NCI-H774 (cell line): ENCODE results near the gene PXDN.
A peak's percentile ranks its signal among the peaks of the same experiment; 100 is the strongest.
"Not testable (repeated sequence)": the region's sequence is repeated elsewhere in the genome, so short reads cannot be mapped to it uniquely, and the experiment has no call there.

Experiments
- DNase-seq: peaks from one replicate; lab custom pipeline; 2025; lab: John Stamatoyannopoulos, UW

The PXDN gene, protein sequence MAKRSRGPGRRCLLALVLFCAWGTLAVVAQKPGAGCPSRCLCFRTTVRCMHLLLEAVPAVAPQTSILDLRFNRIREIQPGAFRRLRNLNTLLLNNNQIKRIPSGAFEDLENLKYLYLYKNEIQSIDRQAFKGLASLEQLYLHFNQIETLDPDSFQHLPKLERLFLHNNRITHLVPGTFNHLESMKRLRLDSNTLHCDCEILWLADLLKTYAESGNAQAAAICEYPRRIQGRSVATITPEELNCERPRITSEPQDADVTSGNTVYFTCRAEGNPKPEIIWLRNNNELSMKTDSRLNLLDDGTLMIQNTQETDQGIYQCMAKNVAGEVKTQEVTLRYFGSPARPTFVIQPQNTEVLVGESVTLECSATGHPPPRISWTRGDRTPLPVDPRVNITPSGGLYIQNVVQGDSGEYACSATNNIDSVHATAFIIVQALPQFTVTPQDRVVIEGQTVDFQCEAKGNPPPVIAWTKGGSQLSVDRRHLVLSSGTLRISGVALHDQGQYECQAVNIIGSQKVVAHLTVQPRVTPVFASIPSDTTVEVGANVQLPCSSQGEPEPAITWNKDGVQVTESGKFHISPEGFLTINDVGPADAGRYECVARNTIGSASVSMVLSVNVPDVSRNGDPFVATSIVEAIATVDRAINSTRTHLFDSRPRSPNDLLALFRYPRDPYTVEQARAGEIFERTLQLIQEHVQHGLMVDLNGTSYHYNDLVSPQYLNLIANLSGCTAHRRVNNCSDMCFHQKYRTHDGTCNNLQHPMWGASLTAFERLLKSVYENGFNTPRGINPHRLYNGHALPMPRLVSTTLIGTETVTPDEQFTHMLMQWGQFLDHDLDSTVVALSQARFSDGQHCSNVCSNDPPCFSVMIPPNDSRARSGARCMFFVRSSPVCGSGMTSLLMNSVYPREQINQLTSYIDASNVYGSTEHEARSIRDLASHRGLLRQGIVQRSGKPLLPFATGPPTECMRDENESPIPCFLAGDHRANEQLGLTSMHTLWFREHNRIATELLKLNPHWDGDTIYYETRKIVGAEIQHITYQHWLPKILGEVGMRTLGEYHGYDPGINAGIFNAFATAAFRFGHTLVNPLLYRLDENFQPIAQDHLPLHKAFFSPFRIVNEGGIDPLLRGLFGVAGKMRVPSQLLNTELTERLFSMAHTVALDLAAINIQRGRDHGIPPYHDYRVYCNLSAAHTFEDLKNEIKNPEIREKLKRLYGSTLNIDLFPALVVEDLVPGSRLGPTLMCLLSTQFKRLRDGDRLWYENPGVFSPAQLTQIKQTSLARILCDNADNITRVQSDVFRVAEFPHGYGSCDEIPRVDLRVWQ (N-terminal part only)

DNA sequence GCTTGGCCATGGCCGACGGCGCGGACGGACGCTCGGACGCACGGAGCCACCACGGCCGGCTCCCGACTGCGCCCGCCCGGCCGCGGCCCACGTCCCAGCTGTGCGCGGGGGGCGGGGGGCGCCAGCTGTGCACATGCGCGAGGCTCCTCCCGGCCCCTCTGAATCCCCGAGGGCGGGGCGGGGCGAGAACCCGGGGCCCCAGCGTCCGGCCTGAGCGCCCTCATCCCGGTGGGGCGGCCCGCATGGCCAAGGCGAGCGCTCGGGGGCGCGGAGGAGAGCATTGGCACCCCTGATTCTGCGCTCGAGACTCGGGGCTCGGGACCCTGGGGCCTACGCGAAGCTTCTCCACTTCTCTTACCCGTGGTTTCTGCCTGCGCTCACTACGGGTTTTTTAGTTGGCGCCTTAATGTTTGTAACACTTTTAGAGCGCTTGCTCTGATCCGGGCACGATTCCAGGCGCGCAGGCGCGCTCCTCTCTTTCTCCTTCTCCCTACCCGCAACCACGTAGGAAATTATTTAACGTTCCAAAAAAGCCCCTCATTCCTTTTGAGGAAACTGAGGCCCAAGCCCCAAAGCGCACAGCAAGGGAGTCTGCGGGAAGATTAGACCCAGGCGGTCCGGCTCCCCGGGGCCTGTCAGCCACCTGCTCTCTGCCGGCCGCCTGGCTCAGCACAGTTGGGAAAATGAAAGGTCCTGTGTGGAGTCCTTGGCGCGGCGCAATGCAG is at the start of gene PXDN:
Gene PXDN (minus strand): TSS at position 70 of the 725 bp plus-strand sequence. CDS start 60 bp downstream, at position 10.
- DNase-seq, result peak; percentile 57

DNA sequence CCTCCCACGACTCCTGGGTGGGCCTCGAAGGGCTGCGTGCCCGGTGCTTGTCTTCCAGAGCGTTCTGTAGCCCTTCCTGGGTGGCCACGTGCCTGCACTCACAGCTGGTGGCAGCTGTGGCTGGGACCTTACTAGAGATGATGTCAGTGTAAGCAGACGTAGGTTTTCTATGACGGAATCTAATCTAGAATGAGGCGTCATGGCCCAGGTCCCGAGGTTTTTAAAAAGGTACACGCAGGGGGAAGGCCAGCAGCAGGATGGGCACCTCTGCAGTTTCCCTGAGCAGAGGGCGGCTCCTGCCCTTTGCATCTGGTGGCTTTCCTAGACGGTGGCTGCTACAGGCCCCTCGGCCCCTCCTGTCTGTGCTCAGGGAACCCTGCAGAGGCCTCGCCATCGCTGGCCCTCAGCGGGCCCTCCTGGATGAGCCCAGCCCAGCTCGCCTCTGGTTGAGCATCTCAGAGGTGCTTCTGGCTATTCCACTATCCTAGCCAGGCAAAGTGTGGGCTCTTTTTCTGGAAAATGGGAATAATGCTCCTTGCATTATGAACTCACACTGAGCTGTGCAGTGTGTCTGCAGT is 49.6 kb upstream of the PXDN start:
- no peak for DNase-seq

DNA sequence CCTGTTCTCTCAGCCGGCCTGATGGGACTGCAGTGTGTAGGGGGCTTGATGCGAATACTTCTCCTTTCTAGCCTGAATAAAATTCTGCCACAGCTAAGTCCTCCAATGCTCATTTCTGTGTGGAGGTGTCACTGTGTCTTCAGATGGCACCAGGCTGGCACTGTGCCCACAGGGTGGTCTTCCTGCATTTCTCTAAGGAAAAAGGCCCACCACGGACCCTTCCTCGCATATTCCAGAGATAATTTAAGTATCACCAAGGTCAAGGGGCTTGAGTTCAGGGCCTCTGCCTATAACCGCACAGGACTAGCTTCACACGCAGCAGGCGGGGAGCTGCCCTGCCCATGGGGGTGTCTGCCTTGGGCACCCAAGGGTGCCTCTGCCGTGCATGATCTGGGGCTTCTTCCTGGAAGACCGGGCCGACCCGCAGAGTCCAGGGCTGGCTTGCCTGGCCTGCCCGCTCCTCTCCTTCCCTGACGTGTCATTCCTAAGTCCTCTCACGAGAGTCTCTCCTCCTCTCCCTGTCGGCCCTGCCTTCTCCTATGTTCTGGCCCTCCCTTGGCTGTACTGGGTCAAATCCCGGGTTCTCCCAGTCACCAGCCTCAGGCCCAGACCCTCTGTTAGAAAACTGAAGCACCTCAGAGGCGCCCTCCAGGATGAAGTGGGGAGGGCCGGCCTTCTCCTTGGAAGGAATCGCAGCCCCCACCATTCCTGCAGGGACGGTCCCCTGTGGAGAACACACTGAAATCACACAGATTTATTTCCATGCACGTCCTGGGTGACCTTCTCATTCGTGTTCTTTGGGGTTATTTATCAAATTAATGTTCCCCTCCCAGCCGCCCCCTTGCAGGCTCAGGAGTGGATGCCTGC is 48.9 kb upstream of the PXDN start:
- no peak for DNase-seq

DNA sequence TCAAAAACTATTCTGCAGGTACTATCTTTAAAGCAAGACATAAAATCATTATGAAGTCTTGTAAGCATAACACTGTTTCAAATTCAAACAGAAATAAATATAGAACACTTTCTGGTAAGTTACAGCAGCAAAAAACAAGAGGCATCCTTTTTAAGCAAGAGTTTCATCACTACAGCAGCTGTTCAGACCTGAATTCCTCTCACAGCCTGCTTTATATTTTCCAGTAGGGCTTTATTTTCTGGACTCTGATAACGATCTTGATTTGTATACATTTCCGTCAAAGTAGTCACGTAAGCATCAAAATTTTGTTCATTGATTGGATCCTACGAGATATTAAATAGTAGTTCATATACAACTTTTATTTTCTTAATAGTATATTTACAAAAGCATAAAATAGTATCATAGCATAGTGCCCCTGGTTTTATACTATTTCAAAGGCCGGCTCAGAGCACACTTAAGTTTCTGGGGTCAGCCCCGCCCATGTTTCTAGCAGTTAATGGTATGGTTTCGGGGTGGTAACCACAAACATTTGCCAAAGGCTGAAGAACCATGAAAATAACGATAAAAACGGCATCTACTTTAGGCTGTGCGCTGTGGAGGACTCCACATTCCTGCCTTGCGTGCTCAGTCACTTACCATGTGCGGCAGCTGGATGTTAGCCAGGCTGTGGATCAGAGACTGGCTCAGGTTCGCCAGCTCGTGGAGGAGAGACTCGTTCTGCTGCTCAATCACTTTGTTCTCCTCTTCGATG is 47.5 kb upstream of the PXDN start:
- no peak for DNase-seq

DNA sequence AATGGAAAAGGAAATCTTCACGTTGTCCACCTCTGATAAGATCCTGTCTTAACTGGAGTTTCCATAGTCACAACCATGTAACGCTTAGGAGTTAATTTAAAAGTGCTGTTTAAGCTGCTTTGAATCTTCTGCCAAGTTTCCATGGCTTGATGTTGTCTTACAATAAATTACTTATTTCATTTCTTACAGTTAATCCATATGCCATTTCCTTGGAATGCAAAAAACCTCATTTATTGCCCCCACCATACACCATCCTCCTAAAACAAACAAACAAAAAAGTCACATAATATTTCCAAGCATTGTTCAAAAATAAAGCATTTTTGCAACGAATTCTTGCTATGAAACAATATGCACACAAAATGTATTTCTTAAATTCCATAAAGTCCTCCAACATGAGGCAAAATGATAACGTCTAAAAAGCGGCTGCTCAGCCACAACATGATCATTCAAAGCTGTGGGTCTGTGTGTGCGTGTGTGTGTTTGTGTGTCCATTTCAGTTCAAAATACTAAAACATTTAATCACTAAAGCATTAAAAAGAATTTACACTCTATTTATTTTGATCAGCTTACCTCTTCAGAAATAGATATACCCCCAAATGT is 46.8 kb upstream of the PXDN start:
- DNase-seq, result no peak

DNA sequence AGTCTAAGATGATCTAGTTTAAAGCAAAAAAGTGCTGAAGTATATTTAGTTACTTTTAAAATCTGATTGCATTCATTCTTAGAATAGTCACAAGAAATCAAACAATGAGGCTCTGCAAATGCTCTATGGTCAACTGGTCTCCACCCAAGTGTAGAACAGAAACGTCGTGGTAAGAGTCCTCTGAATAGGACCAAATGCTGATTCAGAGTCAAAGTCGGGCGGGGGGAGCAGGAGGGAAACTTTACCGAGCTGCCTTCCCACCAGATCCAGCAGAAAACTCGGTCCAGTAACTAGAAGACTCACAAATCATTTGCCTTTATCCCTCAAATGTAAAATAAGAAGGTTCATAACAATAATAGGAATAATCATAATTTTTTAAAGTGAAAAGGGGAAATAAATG is 46.2 kb upstream of the PXDN start:
- no peak for DNase-seq

DNA sequence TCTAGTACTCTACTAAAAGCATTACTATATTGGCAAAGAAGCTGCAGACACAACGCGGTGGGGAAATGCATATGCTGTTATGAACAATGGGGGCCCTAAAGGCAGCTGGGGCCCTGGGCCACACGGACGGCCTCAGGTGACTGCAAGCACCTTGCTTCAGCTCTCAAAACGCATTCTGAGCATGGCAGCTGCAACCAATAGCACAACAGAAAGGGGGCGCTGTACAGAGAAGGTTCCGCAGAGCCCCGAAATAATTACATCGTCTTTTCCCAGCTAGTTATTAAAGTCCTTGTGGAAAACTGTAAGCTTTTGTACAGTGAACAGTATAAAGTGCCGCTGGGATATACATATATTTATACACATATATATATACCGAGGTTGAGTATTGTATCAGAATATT is 45.3 kb upstream of the PXDN start:
- DNase-seq, result no peak

DNA sequence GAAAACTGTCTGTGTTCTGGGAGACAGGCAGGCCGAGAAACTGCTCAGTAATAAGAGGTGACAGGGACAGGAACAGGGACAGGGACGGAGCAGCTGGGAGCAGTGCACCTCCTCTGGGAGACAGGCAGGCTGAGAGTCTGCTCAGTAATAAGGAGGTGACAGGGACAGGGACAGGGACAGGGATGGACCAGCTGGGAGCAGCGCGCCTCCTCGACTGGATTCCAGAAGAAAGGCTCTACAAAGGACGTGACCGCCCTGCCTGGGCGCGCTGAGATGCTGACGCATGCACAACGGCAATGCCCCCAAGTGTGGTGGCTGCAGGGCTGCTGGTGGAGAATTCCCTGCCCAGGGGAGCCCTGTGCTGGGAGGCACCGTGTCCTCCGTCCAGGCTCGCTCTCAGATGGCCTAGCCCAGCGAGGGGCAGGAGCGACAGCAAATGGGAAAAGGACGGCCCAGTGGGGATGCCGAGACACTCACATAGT is 44.2 kb upstream of the PXDN start:
- DNase-seq, result no peak

DNA sequence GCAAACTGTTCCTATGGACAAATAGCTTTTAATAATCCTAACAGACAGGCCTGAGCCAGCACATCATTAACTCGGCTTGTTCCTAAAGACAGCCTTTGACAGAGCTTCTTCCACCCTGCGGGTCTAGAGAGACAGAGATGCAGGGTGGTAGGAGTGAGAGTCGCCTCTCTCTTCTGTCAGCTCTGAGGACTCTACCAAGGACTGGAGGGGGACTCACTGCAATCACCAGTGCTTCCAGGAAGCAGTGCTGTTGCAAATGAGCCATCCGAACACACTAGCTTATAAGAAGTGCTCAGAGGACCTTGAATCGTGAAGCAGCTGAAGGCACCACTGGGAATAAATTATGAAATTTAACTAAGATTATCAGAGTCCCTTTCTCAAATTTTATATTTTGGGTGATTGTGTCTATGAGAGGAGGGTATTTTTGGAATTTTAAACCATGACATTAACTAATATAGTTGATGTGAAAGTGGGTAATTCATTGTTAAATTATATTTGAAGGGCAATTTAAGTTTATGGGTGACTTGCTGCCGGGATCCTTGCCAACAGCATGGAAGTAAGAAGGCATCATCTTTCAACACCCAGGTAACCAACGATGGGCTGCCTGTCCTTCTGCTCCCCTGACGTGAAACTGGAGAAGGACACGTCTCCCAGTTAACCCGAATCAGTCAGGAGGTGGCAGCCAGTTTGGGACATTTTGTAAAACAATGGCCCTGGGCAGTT is 43.6 kb upstream of the PXDN start:
- DNase-seq, result no peak

DNA sequence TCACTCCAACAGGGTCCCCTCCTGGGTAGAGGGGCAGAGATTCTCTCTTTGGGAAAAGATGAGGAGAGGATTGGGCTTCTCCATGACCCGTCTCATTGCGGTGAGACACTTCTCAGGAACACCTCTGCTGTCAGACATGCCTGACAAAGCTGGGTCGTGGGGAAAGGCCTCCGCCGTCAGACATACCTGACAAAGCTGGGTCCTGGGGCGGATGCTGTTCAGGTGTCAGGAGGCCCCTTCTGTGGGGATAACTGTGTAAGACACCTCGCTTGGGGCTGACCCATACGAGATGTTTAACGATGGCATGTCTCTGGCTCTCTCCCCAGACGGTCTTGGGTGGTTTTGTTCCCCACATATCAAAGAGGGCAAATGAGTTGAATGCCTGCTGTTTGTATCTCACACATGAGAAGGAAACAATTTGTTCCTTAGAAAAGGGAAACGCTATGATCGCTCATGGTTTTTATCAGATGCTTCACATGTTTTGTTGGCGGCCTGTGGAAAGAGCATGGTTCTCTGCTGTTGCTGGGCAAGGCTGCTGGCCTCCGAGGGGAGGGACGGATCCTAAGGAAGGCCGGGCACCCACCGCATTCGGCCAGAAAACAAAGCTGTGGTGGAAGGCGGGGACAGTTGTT is 40.8 kb upstream of the PXDN start:
- DNase-seq, result no peak

DNA sequence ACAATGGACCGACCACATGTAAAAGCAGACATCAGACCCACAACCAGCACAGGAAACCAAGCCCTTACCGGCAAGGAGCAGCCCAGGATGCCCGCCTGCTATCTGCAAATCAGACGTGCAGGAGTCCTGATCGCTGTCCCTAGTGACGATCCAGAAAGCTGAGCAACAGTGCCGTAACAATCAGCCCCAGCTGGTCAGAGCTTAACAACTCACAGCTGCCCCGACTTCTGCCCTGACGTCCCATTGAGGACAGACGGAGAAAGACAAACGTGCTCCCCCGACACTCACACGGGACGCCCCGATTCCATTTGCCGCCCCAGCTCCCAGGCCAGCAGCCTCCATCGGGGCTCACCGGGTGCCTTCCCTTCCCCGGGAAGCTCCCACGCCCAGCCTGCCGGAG is 39.8 kb upstream of the PXDN start:
- no peak for DNase-seq

DNA sequence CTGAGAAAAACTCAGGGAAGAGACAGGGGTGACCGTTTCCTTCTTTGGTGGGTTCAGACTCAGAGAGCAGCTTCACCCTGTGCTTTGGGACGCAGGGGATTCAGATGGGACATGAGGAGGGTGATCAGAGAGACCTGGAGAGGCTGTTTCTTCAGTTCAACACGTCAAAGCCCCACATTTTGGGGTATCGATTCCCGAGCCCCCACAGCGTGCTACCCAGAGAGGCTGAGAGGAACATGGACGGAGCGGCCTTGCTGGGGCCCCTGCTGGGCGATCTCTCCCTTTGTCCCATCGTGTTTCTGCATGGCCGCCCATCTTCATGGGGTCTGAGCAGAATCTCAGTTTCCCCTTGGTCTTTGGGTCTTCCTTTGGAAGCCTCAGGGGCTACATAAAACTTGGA is 38.2 kb upstream of the PXDN start:
- DNase-seq, result no peak

DNA sequence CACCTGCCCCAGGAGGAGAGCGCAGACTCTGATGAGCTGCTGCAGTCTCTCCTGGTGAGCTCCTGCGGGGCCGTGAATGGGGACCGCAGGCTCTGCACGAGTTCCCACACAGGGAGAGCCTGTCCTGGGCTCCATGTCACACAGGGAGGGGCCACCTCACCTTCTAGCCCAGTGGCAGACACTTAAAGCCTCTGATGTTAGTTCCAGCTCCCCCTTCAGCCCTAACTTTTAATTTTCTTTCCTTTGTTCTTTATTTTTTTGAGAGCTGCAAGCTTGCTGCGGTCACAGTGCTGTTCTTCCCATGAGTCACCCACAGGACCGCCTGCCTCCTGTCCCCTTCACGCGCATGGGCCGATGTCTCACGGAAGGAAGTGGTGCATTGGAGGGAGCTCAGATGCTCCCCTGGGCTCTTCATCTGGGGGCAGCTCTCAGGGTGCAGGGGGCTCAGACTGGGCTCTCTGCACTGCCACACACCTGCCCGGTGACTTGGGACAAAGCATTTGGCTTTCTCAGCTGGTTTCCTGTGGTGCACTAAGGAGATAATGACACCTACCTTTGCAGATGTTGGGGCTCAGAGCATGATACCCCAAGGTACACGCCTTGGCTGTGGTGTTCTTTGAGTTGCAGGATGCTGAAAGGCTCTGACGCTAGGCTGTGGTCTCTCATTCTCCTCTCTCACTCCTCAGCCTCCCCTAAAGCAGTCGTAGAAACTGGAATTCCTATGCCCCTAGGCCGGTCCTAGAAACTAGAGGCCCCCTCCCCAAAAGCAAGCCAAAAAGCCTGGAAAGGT is 37.2 kb upstream of the PXDN start:
- no peak for DNase-seq

DNA sequence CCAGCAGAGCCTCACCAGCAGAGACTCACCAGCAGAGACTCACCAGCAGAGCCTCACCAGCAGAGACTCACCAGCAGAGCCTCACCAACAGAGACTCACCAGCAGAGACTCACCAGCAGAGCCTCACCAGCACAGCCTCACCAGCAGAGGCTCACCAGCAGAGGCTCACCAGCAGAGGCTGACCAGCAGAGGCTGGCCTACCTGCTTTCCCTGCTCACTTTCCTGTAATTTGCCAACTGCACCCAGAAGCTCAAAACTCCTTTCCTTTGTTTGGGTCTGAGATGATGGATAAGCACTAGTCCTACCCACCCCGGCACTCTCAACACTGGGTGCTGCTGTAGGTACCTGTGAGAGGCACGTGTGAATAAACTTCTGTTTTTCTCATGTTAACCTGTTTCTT is 36.4 kb upstream of the PXDN start:
- no peak for DNase-seq

DNA sequence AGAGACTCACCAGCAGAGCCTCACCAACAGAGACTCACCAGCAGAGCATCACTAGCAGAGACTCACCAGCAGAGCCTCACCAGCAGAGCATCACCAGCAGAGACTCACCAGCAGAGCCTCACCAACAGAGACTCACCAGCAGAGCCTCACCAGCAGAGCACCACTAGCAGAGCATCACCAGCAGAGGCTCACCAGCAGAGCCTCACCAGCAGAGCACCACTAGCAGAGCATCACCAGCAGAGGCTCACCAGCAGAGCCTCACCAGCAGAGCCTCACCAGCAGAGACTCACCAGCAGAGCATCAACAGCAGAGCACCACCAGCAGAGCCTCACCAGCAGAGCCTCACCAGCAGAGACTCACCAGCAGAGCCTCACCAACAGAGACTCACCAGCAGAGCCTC is 35.7 kb upstream of the PXDN start:
- DNase-seq, result not testable (repeated sequence)

DNA sequence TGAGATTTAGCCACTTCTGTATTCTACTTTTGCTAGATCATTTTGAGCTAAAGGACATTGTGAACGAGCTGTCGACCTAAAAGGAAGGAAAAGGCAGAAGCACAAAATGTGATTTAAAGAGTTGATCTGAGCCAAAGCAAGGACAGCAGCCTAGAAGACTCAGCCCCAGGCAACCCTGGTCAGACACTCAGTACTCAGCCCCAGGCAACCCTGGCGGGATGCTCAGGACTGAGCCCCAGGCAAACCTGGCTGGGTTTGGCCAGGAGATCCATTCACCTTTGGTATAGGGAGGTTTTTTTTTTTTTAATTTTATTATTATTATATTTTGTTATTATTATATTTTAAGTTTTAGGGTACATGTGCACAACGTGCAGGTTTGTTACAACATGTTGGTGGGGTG is 34.3 kb upstream of the PXDN start:
- no peak for DNase-seq

DNA sequence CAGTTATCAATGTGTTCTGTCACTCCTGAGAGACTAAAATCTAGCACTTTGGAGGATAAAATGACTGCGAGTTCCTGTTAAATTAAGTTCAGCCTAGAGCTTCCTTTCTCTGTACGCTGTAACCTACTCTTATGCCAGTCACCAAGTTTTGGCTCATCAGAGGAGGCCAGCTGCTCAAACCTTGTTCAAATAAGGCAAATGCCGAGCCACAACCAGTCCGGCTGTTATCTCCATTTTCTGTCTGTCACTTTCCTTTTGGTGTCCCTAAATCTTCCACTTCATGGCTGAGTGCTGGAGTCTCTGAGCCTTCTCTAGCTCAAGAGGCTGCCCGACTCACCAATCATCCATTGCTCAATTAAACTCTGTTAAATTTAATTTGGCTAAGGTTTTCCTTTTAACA is 33.5 kb upstream of the PXDN start:
- DNase-seq, result no peak
